Measurements from ENCODE around the gene MED12L.

MED12L gene

GRCh38 chr3:151192545-151192944 lies 107.1 kb downstream of the MED12L start:
- DNase-seq: no peak

GRCh38 chr3:151195826-151196225 lies 110.4 kb downstream of the MED12L start:
- DNase-seq: no peak

GRCh38 chr3:151196434-151196833 lies 111.0 kb downstream of the MED12L start:
- DNase-seq: no peak

- DNase-seq: no peak
These were observed 111.8 kb downstream of the MED12L start for GRCh38 chr3:151197228-151197627.

- no peak for DNase-seq
These were observed 112.7 kb downstream of the MED12L start for GRCh38 chr3:151197981-151198767.

- no peak for DNase-seq
These were observed 113.4 kb downstream of the MED12L start for GRCh38 chr3:151198849-151199248.

GRCh38 chr3:151199554-151200438 lies 114.3 kb downstream of the MED12L start:
- no peak for DNase-seq

GRCh38 chr3:151200586-151200985 lies 115.1 kb downstream of the MED12L start:
- DNase-seq: no peak

- no peak for DNase-seq
These were observed 115.7 kb downstream of the MED12L start for GRCh38 chr3:151201051-151201730.

- DNase-seq: no peak
These were observed 117.6 kb downstream of the MED12L start, which contains the start of gene GPR171 for GRCh38 chr3:151203051-151203420. TSS of gene GPR171 (minus strand) at chr3:151203216. CDS start at chr3:151199386, 3,830 bp downstream.

GRCh38 chr3:151204530-151205402 lies 119.3 kb downstream of the MED12L start:
- no peak for DNase-seq

- DNase-seq: no peak
These were observed 120.0 kb downstream of the MED12L start for GRCh38 chr3:151205482-151205881.

GRCh38 chr3:151206201-151206600 lies 120.7 kb downstream of the MED12L start:
- DNase-seq: no peak

GRCh38 chr3:151209654-151210053 lies 124.2 kb downstream of the MED12L start:
- DNase-seq: no peak

- no peak for DNase-seq
These were observed 125.4 kb downstream of the MED12L start for GRCh38 chr3:151210676-151211381.

GRCh38 chr3:151213151-151213550 lies 127.7 kb downstream of the MED12L start:
- DNase-seq: no peak

GRCh38 chr3:151213881-151214280 lies 128.4 kb downstream of the MED12L start:
- no peak for DNase-seq

- no peak for DNase-seq
These were observed 129.0 kb downstream of the MED12L start for GRCh38 chr3:151214459-151214858.

GRCh38 chr3:151216641-151217607 lies 131.5 kb downstream of the MED12L start:
- DNase-seq: no peak

- DNase-seq: no peak
These were observed 132.7 kb downstream of the MED12L start for GRCh38 chr3:151218136-151218535.
